NB4 (cell line): ENCODE data around the gene KRTAP10-1.

Experiments used
- DNase-seq: peaks from one replicate; pipeline ENCODE4 v3.0.0; 2010; ENCODE audit warnings: low read depth
- H3K4me3 ChIP-seq: one replicate; pipeline ENCODE4 v1.5.1; 2011; ENCODE audit warnings: mild to moderate bottlenecking, low read depth, low read length, moderate library complexity
- MYC ChIP-seq: IDR thresholded peaks from 2 replicates; pipeline ENCODE4 v1.6.1; 2011; ENCODE audit warnings: low read depth, low read length
- POLR2A ChIP-seq: IDR thresholded peaks from 2 replicates; pipeline ENCODE4 v1.6.1; 2011; ENCODE audit warnings: mild to moderate bottlenecking; ENCODE audit not compliant: insufficient read length; ENCODE audit errors: extremely low read depth
- TF ChIP-seq, protein P1 (sequence below): IDR thresholded peaks from 2 replicates; pipeline ENCODE4 v1.6.1; 2011; ENCODE audit warnings: low read depth, low read length
- TF ChIP-seq, protein P2 (sequence below): IDR thresholded peaks from one replicate; pipeline ENCODE4 v1.5.1; 2012; ENCODE audit warnings: low read depth, low read length

Gene KRTAP10-1

DNA sequence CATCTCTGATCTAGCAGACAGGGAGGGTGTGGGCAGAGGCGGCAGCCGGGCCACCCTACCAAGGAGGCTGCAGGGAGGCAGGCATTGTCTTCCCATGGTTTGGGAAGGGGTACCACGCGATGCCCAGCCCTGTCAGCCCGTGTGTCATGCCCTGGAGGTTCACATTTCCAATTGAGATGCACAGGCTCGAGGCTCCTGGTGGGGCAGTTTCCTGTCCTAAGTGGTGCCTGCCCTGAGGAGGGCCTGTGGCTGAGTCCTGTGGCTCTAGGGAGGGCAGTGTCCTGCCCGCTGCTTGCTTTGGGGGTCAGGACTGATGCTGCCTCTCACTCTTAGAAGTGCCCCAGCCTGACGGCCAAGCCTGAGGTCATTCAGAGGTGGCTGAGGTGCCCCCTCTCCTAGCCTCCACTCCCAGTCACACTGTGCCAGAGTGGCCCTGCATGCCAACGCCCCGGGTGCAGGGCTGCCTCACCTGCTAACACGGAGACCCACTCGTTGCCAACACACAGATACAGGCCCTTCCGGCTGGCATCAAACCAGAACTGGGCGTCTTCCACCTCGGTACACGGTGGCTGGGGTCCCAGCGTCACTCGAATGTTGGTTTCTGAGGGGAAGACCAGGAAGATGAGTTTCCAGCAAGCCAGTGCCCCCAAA is 11.9 kb downstream of the KRTAP10-1 start:
- no peak overlapping the region for H3K4me3 ChIP-seq
- TF ChIP-seq POLR2A = no peak
- TF ChIP-seq, protein P1, sequence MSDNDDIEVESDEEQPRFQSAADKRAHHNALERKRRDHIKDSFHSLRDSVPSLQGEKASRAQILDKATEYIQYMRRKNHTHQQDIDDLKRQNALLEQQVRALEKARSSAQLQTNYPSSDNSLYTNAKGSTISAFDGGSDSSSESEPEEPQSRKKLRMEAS = no peak
- TF ChIP-seq, protein P2, sequence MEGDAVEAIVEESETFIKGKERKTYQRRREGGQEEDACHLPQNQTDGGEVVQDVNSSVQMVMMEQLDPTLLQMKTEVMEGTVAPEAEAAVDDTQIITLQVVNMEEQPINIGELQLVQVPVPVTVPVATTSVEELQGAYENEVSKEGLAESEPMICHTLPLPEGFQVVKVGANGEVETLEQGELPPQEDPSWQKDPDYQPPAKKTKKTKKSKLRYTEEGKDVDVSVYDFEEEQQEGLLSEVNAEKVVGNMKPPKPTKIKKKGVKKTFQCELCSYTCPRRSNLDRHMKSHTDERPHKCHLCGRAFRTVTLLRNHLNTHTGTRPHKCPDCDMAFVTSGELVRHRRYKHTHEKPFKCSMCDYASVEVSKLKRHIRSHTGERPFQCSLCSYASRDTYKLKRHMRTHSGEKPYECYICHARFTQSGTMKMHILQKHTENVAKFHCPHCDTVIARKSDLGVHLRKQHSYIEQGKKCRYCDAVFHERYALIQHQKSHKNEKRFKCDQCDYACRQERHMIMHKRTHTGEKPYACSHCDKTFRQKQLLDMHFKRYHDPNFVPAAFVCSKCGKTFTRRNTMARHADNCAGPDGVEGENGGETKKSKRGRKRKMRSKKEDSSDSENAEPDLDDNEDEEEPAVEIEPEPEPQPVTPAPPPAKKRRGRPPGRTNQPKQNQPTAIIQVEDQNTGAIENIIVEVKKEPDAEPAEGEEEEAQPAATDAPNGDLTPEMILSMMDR = no peak
- TF ChIP-seq MYC = no peak
- no peak for DNase-seq

DNA sequence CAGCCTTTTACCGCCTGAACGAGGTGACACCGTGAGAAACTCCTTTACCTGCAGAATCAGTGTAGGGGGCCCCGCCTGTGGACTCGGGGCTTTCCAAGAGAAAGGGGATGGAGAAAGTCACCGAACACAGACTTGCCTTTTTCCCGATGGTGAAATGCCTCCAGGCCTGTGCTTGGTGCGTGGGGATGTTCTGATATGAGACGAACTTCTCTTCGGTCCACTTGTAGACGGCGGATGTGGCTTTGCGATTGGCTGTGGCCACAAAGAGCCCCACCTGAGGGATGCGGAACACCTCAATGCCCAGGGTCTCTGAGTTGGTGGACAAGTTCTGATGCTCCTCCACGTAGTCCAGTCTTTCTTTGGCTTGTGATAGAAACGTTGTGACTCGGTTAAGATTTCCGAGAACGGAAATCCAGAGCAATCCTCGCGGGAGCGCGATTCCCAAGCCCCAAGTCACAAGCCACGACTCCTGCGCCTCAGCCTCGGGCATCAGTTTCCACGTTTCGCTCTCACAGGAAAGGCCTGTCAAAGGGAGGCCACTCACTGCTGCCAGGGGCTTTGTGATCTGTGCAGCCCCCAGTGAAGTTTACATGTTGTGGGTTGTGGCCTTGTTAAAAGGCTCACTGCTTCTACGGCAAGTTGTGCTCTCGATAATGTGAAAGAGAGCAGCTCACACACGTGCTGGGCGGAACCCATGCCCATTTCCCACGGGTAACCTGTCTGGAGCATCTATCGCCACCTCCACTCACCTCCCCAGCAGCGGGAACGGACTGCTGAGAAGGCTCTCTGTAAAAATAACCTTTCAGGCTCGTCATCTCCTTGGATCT is 12.6 kb downstream of the KRTAP10-1 start:
- no peak overlapping the region for H3K4me3 ChIP-seq
- TF ChIP-seq, protein P2 = no peak
- no peak for TF ChIP-seq MYC
- TF ChIP-seq POLR2A = no peak
- TF ChIP-seq, protein P1 = no peak
- no peak for DNase-seq

DNA sequence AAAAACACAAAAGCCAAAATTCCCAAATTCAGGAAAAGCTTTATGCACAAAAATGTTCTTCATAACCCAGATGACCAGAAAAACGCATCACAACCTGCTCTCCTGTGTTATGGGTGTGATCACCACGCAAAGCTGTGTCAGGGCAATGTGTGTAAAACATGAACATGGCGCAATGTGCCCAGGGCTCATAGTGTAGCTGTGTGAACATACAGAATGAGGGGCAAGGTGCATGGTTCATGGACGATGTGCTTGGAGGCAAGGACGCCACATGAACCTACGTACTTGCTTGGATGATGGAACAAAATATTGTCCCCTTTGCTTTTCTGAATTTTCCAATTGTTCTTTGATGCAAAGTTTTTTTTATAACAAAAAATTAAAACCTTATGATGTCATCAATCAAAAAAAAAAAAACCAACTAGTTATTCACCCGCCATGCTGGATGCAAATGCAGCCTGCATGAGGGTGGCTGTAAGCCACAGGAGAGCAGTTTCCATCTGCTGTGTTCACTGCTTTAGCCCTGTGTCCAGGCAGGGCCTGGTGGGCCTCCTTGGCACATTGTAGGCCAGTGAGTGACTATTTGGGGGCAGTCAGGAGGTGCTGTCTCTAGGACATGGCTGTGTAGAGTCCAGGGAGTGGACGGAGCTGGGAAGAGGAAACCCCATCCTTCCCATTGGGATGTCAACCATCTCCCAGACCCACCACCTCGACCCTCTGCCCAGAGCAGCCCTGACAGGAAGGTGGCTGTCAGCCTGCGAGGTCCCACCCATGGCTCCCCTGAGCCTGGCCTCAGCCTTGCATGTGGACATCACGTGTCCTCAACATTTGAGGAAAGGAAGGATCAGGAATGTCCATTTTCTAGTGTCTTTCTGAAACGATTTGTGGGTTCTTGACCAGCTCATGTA is 13.6 kb downstream of the KRTAP10-1 start:
- TF ChIP-seq, protein P2 = no peak
- no peak for TF ChIP-seq MYC
- TF ChIP-seq POLR2A = no peak
- TF ChIP-seq, protein P1 = no peak
- DNase-seq = no peak
- no peak overlapping the region for H3K4me3 ChIP-seq

DNA sequence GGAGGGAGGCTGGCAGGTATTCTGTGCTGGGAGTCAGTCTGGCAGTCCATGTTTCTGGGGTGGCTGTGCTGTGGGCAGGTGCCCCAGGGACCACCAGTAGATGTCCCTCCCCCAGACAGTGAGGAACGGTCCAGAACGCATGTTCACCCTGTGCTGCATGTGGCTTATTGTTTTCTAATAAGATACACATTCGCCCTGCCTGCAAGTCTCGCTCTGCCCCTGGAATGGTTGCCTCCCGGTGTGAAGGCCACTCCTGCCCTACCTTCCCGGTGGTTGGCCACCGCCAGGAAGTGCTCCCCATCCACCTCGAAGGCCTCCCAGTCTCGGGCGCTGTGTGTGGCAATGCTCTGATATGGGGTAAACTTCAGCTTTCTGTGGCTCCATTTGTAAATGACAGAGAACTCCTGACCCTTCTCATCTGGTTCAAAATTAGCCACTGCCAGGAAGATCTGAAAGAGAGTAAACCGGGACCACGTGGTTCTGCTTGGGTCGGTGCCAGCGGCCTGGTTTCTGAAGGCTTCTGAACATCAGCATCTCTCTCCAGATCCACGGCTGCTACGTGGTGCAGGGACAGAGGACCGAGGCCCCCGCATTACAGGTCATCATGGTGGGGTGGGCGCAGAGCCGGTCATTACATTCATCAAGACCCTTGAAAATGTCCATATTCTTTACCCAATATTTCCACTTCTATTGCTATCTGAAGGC is 14.5 kb downstream of the KRTAP10-1 start:
- no peak for TF ChIP-seq POLR2A
- no peak overlapping the region for H3K4me3 ChIP-seq
- DNase-seq = no peak

DNA sequence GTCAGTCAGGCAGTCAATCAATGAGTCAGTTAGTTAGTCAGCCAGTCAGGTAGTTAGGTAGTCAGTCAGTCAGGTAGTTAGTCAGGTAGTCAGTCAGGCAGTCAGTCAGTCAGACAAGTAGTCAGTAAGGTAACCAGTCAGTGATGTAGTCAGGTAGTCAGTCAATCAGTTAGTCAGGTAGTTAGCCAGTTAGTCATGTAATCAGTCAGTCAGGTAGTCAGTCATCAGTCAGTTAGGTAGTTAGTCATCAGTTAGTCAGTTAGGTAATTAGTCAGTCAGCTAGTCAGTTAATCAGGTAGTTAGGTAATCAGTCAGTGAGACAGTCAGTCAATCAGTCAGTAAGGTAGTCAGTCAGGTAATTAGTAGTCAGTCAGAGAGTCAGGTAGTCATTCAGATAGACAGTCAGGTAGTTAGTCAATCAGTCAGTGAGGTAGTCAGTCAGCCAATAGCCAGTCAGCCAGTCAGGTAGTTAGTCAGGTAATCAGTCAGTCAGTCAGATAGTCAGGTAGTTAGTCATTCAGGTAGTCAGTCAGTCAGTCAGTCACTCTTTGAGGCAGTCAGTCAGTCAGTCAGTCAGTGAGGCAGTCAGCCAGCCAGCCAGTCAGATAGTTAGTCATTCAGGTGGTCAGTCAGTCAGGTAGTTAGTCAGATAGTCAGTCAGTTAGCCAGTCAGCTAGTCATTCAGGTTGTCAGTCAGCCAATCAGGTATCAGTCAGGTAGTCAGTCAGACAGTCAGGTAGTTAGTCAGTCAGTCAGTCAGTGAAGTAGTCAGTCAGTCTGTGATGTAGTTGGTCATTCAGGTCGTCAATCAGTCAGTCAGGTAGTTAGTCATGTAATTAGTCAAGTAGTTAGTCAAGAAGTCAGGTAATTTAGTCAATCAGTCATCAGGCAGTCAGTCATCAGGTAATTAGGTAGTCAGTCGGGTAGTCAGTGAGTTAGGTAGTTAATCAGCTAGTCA is 15.3 kb downstream of the KRTAP10-1 start:
- DNase-seq = no peak
- H3K4me3 ChIP-seq = no peak overlapping the region
- TF ChIP-seq POLR2A = no peak
- TF ChIP-seq, protein P1 = no peak
- no peak for TF ChIP-seq MYC
- TF ChIP-seq, protein P2 = no peak
